Mucosa of stomach (tissue), 1 donor: Measurements from ENCODE around the gene GEN1.

Source experiments
- H3K27me3 ChIP-seq: one replicate; pipeline ENCODE4 v1.7.0; 2013; ENCODE audit warnings: mild to moderate bottlenecking, low read length; ENCODE audit not compliant: control insufficient read depth, insufficient read depth
- H3K36me3 ChIP-seq: one replicate; pipeline ENCODE4 v1.7.0; 2013; ENCODE audit warnings: low read length; ENCODE audit not compliant: control insufficient read depth, insufficient read depth
- H3K4me1 ChIP-seq: one replicate; pipeline ENCODE4 v1.7.0; 2013; ENCODE audit warnings: mild to moderate bottlenecking, low read length; ENCODE audit not compliant: control insufficient read depth, insufficient read depth
- H3K4me3 ChIP-seq: one replicate; pipeline ENCODE4 v1.7.0; 2013; ENCODE audit warnings: low read length
- H3K9ac ChIP-seq: one replicate; pipeline ENCODE4 v1.7.0; 2013; ENCODE audit warnings: mild to moderate bottlenecking, low read length, moderate library complexity
- H3K9me3 ChIP-seq: one replicate; pipeline ENCODE4 v1.7.0; 2013; ENCODE audit warnings: mild to moderate bottlenecking, low read length, moderate library complexity; ENCODE audit not compliant: control insufficient read depth
- donor health status: Pancreatic carcinoma.

Gene GEN1

GRCh38 chr2:17804358-17804757, 50.4 kb downstream of the GEN1 start:
- no peaks in the 10 kb centered on the region for H3K27me3 ChIP-seq
- no peaks in the 10 kb centered on the region for H3K36me3 ChIP-seq
- no peak overlapping the region for H3K9ac ChIP-seq
- no peaks in the 10 kb centered on the region for H3K9me3 ChIP-seq
- no peaks in the 10 kb centered on the region for H3K4me1 ChIP-seq
- no peak overlapping the region for H3K4me3 ChIP-seq

- H3K36me3 ChIP-seq: no peaks in the 10 kb centered on the region
Observed at GRCh38 chr2:17805166-17805565, 51.2 kb downstream of the GEN1 start.

GRCh38 chr2:17805717-17806363, 51.9 kb downstream of the GEN1 start:
- Histone ChIP-seq H3K36me3 (no peaks in the 10 kb centered on the region), H3K9ac (no peak overlapping the region), H3K4me3 (no peak overlapping the region), H3K27me3 (no peaks in the 10 kb centered on the region), H3K4me1 (no peaks in the 10 kb centered on the region), H3K9me3 (no peaks in the 10 kb centered on the region)

More at GRCh38 chr2:17805166-17805565, 51.2 kb downstream of the GEN1 start:
- Histone ChIP-seq H3K4me3 (no peak overlapping the region), H3K9me3 (no peaks in the 10 kb centered on the region), H3K9ac (no peak overlapping the region), H3K4me1 (no peaks in the 10 kb centered on the region), H3K27me3 (no peaks in the 10 kb centered on the region)

GRCh38 chr2:17813010-17813741, 59.2 kb downstream of the GEN1 start:
- H3K4me3 ChIP-seq: no peak overlapping the region
- no peaks in the 10 kb centered on the region for H3K27me3 ChIP-seq
- H3K36me3 ChIP-seq: no peaks in the 10 kb centered on the region
- H3K4me1 ChIP-seq: no peaks in the 10 kb centered on the region
- H3K9ac ChIP-seq: no peak overlapping the region
- no peaks in the 10 kb centered on the region for H3K9me3 ChIP-seq

- Histone ChIP-seq H3K9me3 (no peaks in the 10 kb centered on the region), H3K4me3 (no peak overlapping the region), H3K9ac (no peak overlapping the region), H3K27me3 (no peaks in the 10 kb centered on the region), H3K4me1 (no peaks in the 10 kb centered on the region), H3K36me3 (no peaks in the 10 kb centered on the region)
Observed at GRCh38 chr2:17813742-17814473, 60.0 kb downstream of the GEN1 start.

GRCh38 chr2:17814601-17815000, 60.7 kb downstream of the GEN1 start:
- H3K36me3 ChIP-seq: no peaks in the 10 kb centered on the region
- H3K4me1 ChIP-seq: no peaks in the 10 kb centered on the region

GRCh38 chr2:17815468-17816184, 61.7 kb downstream of the GEN1 start:
- Histone ChIP-seq H3K9me3 (no peaks in the 10 kb centered on the region), H3K4me3 (no peak overlapping the region), H3K9ac (no peak overlapping the region)

More at GRCh38 chr2:17814601-17815000, 60.7 kb downstream of the GEN1 start:
- Histone ChIP-seq H3K4me3 (no peak overlapping the region), H3K27me3 (no peaks in the 10 kb centered on the region), H3K9me3 (no peaks in the 10 kb centered on the region), H3K9ac (no peak overlapping the region)

GRCh38 chr2:17816396-17817245, 62.7 kb downstream of the GEN1 start, which contains the start of gene MSGN1:
TSS of gene MSGN1 (plus strand) at chr2:17816460. CDS start at chr2:17816519, 59 bp downstream.
- Histone ChIP-seq H3K27me3 (no peaks in the 10 kb centered on the region), H3K36me3 (no peaks in the 10 kb centered on the region), H3K4me1 (no peaks in the 10 kb centered on the region), H3K9me3 (no peaks in the 10 kb centered on the region), H3K4me3 (no peak within 1 kb of the TSS), H3K9ac (no peak within 1 kb of the TSS)

More at GRCh38 chr2:17815468-17816184, 61.7 kb downstream of the GEN1 start:
- no peaks in the 10 kb centered on the region for H3K36me3 ChIP-seq
- H3K27me3 ChIP-seq: no peaks in the 10 kb centered on the region
- no peaks in the 10 kb centered on the region for H3K4me1 ChIP-seq

GRCh38 chr2:17818235-17818815, 64.4 kb downstream of the GEN1 start:
- no peak overlapping the region for H3K4me3 ChIP-seq

GRCh38 chr2:17821080-17821479, 67.1 kb downstream of the GEN1 start:
- no peaks in the 10 kb centered on the region for H3K4me1 ChIP-seq
- no peaks in the 10 kb centered on the region for H3K36me3 ChIP-seq
- no peaks in the 10 kb centered on the region for H3K27me3 ChIP-seq
- H3K4me3 ChIP-seq: no peak overlapping the region
- no peak overlapping the region for H3K9ac ChIP-seq
- H3K9me3 ChIP-seq: no peaks in the 10 kb centered on the region

More at GRCh38 chr2:17818235-17818815, 64.4 kb downstream of the GEN1 start:
- H3K9ac ChIP-seq: no peak overlapping the region
- H3K27me3 ChIP-seq: no peaks in the 10 kb centered on the region
- no peaks in the 10 kb centered on the region for H3K36me3 ChIP-seq
- no peaks in the 10 kb centered on the region for H3K4me1 ChIP-seq
- H3K9me3 ChIP-seq: no peaks in the 10 kb centered on the region
